A673 (cell line): Measurements from ENCODE around the gene DDX39A.

Experiments used
- CTCF ChIP-seq: fragments of 300-800, 200-600 bp; sonication (generic); conservative IDR thresholded peaks from 2 replicates; pipeline ENCODE4 v1.5.1; 2017; ENCODE audit warnings: low read depth, mild to moderate bottlenecking, antibody characterized with exemption, low read length, moderate library complexity, mixed read lengths
- EZH2 ChIP-seq: fragments of 200-600 bp; sonication (generic); IDR thresholded peaks from 2 replicates; pipeline ENCODE4 v1.6.1; 2017; ENCODE audit warnings: borderline replicate concordance, low read depth, mild to moderate bottlenecking, mixed read lengths, antibody characterized with exemption, low read length; ENCODE audit not compliant: poor library complexity, severe bottlenecking

- no peak for TF ChIP-seq EZH2
- no peak for TF ChIP-seq CTCF
Observed at GRCh38 chr19:14378890-14379289, 40.3 kb downstream of the DDX39A start.
